ENCODE measurements around the gene TTC9B. TPM values are rescaled to one million over a fixed set of nuclear protein-coding genes. Genes with fewer than 3 reads are reported as not detected.

TTC9B gene
- polyA plus RNA-seq, 4 donors: 0.21 to 2.6 TPM; not detected in 2

DNA sequence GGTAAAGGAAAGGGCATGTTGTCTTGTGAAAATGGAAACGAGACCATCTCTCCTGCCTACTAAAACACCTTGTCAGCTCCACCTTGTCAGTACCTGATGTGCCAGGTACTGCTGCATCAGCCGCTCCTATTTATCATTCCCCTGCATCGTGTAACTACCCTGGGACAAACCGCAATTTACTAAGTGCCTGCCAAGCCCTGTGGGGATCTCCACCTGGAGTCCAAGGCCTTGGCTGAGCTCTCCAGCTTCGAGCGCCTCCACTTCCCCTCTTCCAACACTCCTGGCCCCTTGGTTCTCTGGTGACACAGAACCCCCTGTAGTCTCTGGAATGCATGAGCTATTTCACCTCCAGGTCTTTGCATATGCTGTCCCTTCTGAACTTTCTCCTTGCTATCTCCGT, 34.2 kb upstream of the TTC9B start:
- H3K4me3 ChIP-seq (ENCODE audit: low read depth in 1 of 3, low read length in 3 of 3): no peak overlapping the region
- DNase-seq (no peak), FAIRE-seq (no peak)
- no peaks in the 10 kb centered on the region for H3K9me3 ChIP-seq (ENCODE audit: control insufficient read depth in 2 of 2, insufficient read depth in 1 of 2, low read depth in 1 of 2, low read length in 1 of 2)
- no peaks in the 10 kb centered on the region for H3K27me3 ChIP-seq (ENCODE audit: control insufficient read depth in 3 of 3, insufficient read depth in 3 of 3, low read length in 3 of 3)
- H3K4me1 ChIP-seq (ENCODE audit: control insufficient read depth in 3 of 3, insufficient read depth in 2 of 3, low read depth in 1 of 3, low read length in 2 of 3): peaks cover 0 to 26% (median 7%) of the 10 kb centered on the region in 3 donors
- no peak overlapping the region for H3K27ac ChIP-seq (ENCODE audit: low read depth in 1 of 3, low read length in 2 of 3)
- H3K36me3 ChIP-seq (ENCODE audit: control insufficient read depth in 3 of 3, insufficient read depth in 2 of 3, low read depth in 1 of 3, low read length in 3 of 3): peaks cover 9 to 72% (median 18%) of the 10 kb centered on the region in 3 donors
- 21 to 66% (median 47%) methylated on average over 7 of the region's 7 CpGs for WGBS, 3 donors

DNA sequence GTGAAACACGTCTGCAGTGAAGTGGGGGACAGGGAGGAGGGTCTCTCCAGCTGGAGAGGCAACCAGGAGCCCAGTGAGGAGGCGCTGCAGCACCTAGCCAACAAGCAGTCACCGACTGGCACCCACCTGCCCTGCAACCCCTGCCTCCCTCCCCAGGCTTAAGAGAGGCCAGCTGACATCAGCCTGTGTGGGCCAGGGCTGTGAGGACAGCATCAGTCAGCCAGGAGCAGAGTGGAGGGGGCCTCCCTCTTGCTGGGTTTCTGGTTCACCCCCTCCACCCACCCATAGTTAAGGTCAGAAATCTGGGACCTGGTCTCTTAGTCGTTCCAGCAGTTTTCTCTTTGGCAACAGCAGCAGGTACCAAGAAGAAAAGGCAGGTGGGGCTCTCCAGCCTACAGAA, 33.8 kb upstream of the TTC9B start:
- Histone ChIP-seq H3K27ac (ENCODE audit: low read depth in 1 of 3, low read length in 2 of 3) (no peak overlapping the region), H3K4me1 (ENCODE audit: control insufficient read depth in 3 of 3, insufficient read depth in 2 of 3, low read depth in 1 of 3, low read length in 2 of 3) (peaks cover 0 to 26% (median 7%) of the 10 kb centered on the region in 3 donors), H3K36me3 (ENCODE audit: control insufficient read depth in 3 of 3, insufficient read depth in 2 of 3, low read depth in 1 of 3, low read length in 3 of 3) (peaks cover 9 to 72% (median 18%) of the 10 kb centered on the region in 3 donors), H3K9me3 (ENCODE audit: control insufficient read depth in 2 of 2, insufficient read depth in 1 of 2, low read depth in 1 of 2, low read length in 1 of 2) (no peaks in the 10 kb centered on the region), H3K27me3 (ENCODE audit: control insufficient read depth in 3 of 3, insufficient read depth in 3 of 3, low read length in 3 of 3) (no peaks in the 10 kb centered on the region), H3K4me3 (ENCODE audit: low read depth in 1 of 3, low read length in 3 of 3) (no peak overlapping the region)
- WGBS, 3 donors: 62 to 73% (median 63%) methylated on average over 4 of the region's 4 CpGs
- FAIRE-seq: no peak
- no peak for DNase-seq

DNA sequence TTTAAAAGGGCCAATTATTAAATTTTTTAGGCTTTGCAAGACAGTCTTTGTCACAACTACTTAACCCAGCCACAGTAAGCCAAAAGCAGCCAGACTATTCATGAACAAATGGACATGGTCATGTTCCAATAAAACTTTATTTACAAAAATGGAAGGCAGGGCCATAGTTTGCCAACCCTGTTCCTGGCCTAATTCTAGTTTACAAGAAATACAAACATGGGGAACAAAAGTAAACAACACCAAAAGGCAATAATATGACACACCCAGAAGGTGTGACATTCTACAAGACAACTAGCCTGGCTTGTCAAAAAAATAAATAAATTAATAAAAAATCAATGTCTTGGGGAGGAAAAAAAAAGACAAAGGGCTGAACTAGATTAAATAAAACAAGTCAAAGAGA, 33.1 kb upstream of the TTC9B start:
- no peaks in the 10 kb centered on the region for H3K9me3 ChIP-seq (ENCODE audit: control insufficient read depth in 2 of 2, insufficient read depth in 1 of 2, low read depth in 1 of 2, low read length in 1 of 2)
- no peak overlapping the region for H3K4me3 ChIP-seq (ENCODE audit: low read depth in 1 of 3, low read length in 3 of 3)
- H3K27me3 ChIP-seq (ENCODE audit: control insufficient read depth in 3 of 3, insufficient read depth in 3 of 3, low read length in 3 of 3): no peaks in the 10 kb centered on the region
- H3K4me1 ChIP-seq (ENCODE audit: control insufficient read depth in 3 of 3, insufficient read depth in 2 of 3, low read depth in 1 of 3, low read length in 2 of 3): peaks cover 0 to 22% (median 7%) of the 10 kb centered on the region in 3 donors
- H3K36me3 ChIP-seq (ENCODE audit: control insufficient read depth in 3 of 3, insufficient read depth in 2 of 3, low read depth in 1 of 3, low read length in 3 of 3): peaks cover 6 to 69% (median 16%) of the 10 kb centered on the region in 3 donors
- no peak overlapping the region for H3K27ac ChIP-seq (ENCODE audit: low read depth in 1 of 3, low read length in 2 of 3)
- no peak for DNase-seq
- FAIRE-seq: no peak

DNA sequence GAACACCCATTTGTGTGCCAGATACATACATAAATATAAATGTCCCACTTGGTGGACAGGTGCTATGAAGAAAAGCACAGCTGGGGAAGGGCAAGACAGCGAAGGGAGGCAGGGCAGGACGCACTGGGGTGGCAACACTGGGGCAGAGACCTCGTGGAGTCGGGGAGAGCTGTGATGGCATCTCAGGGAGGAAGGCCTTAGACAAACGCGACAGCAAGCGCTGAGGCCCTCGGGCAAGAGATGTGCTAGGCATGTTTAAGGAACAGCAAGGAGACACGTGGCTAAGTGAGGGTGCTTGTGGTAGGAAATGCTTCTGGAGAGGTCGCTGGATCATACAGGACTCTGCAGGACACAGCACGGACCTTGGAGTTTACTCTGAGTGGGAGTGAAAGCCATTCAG, 31.6 kb upstream of the TTC9B start:
- FAIRE-seq (no peak), DNase-seq (no peak)
- Histone ChIP-seq H3K9me3 (ENCODE audit: control insufficient read depth in 2 of 2, insufficient read depth in 1 of 2, low read depth in 1 of 2, low read length in 1 of 2) (no peaks in the 10 kb centered on the region), H3K4me1 (ENCODE audit: control insufficient read depth in 3 of 3, insufficient read depth in 2 of 3, low read depth in 1 of 3, low read length in 2 of 3) (peaks cover 0 to 11% (median 3%) of the 10 kb centered on the region in 3 donors), H3K27me3 (ENCODE audit: control insufficient read depth in 3 of 3, insufficient read depth in 3 of 3, low read length in 3 of 3) (no peaks in the 10 kb centered on the region), H3K27ac (ENCODE audit: low read depth in 1 of 3, low read length in 2 of 3) (no peak overlapping the region), H3K4me3 (ENCODE audit: low read depth in 1 of 3, low read length in 3 of 3) (no peak overlapping the region), H3K36me3 (ENCODE audit: control insufficient read depth in 3 of 3, insufficient read depth in 2 of 3, low read depth in 1 of 3, low read length in 3 of 3) (peaks cover 2 to 57% (median 9%) of the 10 kb centered on the region in 3 donors)
- WGBS, 3 donors: 86 to 88% (median 88%) methylated on average over 11 of the region's 11 CpGs

DNA sequence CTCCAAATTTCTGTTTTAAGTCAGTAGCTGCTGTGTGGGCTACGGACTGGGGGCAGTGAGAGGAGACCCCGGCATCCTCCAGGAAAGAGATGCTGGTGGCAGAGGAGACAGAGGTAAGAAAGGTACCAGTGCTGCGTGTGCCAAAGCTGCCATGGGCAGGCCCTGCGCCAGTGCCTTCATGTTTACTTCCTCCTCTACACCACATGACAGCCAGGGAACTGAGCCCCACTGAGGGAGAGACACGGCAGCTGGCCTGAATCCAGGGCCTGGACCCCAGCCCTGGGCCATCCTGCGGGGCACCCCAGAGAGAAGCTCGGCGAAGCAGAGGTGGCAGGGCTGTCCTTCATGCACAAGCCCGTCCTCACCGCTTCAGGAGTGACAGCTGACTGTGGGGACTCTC, 31.0 kb upstream of the TTC9B start:
- peaks cover 2 to 57% (median 9%) of the 10 kb centered on the region in 3 donors for H3K36me3 ChIP-seq (ENCODE audit: control insufficient read depth in 3 of 3, insufficient read depth in 2 of 3, low read depth in 1 of 3, low read length in 3 of 3)
- DNase-seq (no peak), FAIRE-seq (no peak)
- no peaks in the 10 kb centered on the region for H3K9me3 ChIP-seq (ENCODE audit: control insufficient read depth in 2 of 2, insufficient read depth in 1 of 2, low read depth in 1 of 2, low read length in 1 of 2)
- WGBS, 3 donors: 85 to 89% (median 88%) methylated on average over 10 of the region's 10 CpGs
- H3K4me3 ChIP-seq (ENCODE audit: low read depth in 1 of 3, low read length in 3 of 3): no peak overlapping the region
- no peaks in the 10 kb centered on the region for H3K27me3 ChIP-seq (ENCODE audit: control insufficient read depth in 3 of 3, insufficient read depth in 3 of 3, low read length in 3 of 3)
- peaks cover 0 to 10% (median 3%) of the 10 kb centered on the region in 3 donors for H3K4me1 ChIP-seq (ENCODE audit: control insufficient read depth in 3 of 3, insufficient read depth in 2 of 3, low read depth in 1 of 3, low read length in 2 of 3)
- H3K27ac ChIP-seq (ENCODE audit: low read depth in 1 of 3, low read length in 2 of 3): no peak overlapping the region

DNA sequence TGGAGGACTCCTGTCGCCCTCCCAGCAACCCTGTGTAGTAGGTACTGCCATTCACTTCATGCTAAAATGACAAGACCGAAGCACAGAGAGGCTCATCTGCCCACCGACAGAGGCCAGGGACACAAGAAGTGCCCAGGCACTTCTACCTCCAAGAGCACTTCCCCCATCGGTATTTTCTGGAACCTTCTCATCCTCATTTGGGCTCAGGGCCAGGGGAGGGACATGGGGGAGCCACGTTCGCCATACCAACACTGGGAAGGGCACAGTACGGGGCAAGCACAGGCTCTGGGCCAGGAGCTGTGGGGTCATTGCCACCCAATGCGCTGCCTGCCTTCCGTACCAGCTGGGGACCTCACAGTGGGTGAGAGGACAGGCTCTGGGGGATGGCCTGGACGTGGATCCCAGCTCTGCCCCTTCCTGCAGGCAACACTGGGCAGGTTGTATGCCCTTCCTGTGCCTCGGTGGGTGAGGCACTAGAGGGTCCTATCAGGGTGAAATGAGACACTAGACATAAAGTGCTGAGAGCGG, 29.6 kb upstream of the TTC9B start:
- H3K4me3 ChIP-seq (ENCODE audit: low read depth in 1 of 3, low read length in 3 of 3): no peak overlapping the region
- no peaks in the 10 kb centered on the region for H3K4me1 ChIP-seq (ENCODE audit: control insufficient read depth in 3 of 3, insufficient read depth in 2 of 3, low read depth in 1 of 3, low read length in 2 of 3)
- no peak for FAIRE-seq
- H3K9me3 ChIP-seq (ENCODE audit: control insufficient read depth in 2 of 2, insufficient read depth in 1 of 2, low read depth in 1 of 2, low read length in 1 of 2): no peaks in the 10 kb centered on the region
- peaks cover 2 to 64% (median 9%) of the 10 kb centered on the region in 3 donors for H3K36me3 ChIP-seq (ENCODE audit: control insufficient read depth in 3 of 3, insufficient read depth in 2 of 3, low read depth in 1 of 3, low read length in 3 of 3)
- no peak for DNase-seq
- WGBS, 3 donors: 80 to 90% (median 88%) methylated on average over 12 of the region's 12 CpGs
- no peak overlapping the region for H3K27ac ChIP-seq (ENCODE audit: low read depth in 1 of 3, low read length in 2 of 3)
- H3K27me3 ChIP-seq (ENCODE audit: control insufficient read depth in 3 of 3, insufficient read depth in 3 of 3, low read length in 3 of 3): no peaks in the 10 kb centered on the region

DNA sequence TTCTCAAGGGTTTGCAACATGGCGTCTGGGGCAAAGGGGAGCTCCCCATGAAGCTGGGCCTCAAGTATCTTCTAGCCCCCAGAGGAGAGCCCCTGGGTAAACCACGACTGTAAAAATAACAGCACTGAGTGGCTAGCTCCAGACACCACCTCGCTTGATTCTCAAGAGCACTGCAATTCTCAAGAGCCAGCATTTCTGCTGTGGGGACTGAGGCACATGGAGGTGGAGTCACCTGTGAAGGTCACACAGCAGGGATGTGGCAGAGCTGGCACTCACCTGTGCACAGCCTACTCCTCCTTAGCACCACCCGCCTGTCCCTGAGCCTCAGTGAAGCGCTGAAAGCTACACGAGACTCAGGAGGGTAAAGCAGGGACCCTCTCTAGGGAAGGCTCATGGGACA, 29.0 kb upstream of the TTC9B start:
- no peak overlapping the region for H3K27ac ChIP-seq (ENCODE audit: low read depth in 1 of 3, low read length in 2 of 3)

DNA sequence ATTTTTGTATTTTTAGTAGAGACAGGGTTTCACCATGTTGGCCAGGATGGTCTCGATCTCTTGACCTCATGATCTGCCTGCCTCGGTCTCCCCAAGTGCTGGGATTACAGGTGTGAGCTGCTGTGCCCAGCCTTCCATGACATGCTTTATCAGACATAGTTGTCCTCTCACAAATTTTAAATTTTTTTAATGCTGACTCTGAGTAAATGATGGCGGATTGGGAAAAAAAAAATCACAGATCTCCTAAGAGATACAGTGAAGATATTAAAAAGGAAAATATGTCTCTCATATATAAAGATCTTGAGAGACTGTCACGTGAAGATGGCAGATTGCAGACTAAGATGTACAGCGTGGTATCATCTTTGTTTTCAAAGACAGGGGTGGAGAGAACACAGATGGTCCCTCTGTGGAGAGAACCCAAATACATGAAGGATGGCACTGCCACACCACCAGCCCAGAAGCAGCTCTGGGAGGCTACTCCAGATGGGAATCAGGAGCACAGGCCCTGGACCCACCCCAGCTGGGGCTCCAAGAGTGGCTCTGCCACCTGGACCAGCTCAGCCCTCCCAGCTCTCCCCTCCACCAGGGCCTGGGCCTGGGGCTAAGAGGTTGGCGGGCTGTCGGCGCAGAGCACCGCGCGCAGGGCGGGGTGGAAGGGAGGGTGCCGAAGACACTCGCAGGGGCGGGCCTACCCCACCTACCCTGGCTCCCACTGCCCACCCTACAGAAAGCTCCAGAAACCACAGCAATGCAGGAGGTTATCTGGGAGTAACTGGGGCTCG, 28.3 kb upstream of the TTC9B start:
- Histone ChIP-seq H3K4me3 (ENCODE audit: low read depth in 1 of 3, low read length in 3 of 3) (no peak overlapping the region), H3K36me3 (ENCODE audit: control insufficient read depth in 3 of 3, insufficient read depth in 2 of 3, low read depth in 1 of 3, low read length in 3 of 3) (peaks cover 2 to 67% (median 4%) of the 10 kb centered on the region in 3 donors), H3K4me1 (ENCODE audit: control insufficient read depth in 3 of 3, insufficient read depth in 2 of 3, low read depth in 1 of 3, low read length in 2 of 3) (no peaks in the 10 kb centered on the region), H3K9me3 (ENCODE audit: control insufficient read depth in 2 of 2, insufficient read depth in 1 of 2, low read depth in 1 of 2, low read length in 1 of 2) (no peaks in the 10 kb centered on the region), H3K27ac (ENCODE audit: low read depth in 1 of 3, low read length in 2 of 3) (no peak overlapping the region), H3K27me3 (ENCODE audit: control insufficient read depth in 3 of 3, insufficient read depth in 3 of 3, low read length in 3 of 3) (no peaks in the 10 kb centered on the region)
- DNase-seq (no peak), FAIRE-seq (no peak)
- WGBS, 3 donors: 95 to 96% (median 96%) methylated on average over 15 to 16 of the region's 16 CpGs

More for the DNA sequence above, 29.0 kb upstream of the TTC9B start:
- Histone ChIP-seq H3K4me1 (ENCODE audit: control insufficient read depth in 3 of 3, insufficient read depth in 2 of 3, low read depth in 1 of 3, low read length in 2 of 3) (no peaks in the 10 kb centered on the region), H3K9me3 (ENCODE audit: control insufficient read depth in 2 of 2, insufficient read depth in 1 of 2, low read depth in 1 of 2, low read length in 1 of 2) (no peaks in the 10 kb centered on the region), H3K4me3 (ENCODE audit: low read depth in 1 of 3, low read length in 3 of 3) (no peak overlapping the region), H3K27me3 (ENCODE audit: control insufficient read depth in 3 of 3, insufficient read depth in 3 of 3, low read length in 3 of 3) (no peaks in the 10 kb centered on the region), H3K36me3 (ENCODE audit: control insufficient read depth in 3 of 3, insufficient read depth in 2 of 3, low read depth in 1 of 3, low read length in 3 of 3) (peaks cover under 1 to 66% (median 8%) of the 10 kb centered on the region in 3 donors)
- FAIRE-seq (no peak), DNase-seq (no peak)
- WGBS, 3 donors: 84 to 91% (median 86%) methylated on average over 6 of the region's 6 CpGs
